ENCODE results near the gene RAD52. TPM values are rescaled to one million over a fixed set of nuclear protein-coding genes. Genes with fewer than 3 reads are reported as not detected.

Gene RAD52
- total and polyA plus RNA-seq, 4 donors: 3.7 to 14.2 (median 6.7) TPM

DNA sequence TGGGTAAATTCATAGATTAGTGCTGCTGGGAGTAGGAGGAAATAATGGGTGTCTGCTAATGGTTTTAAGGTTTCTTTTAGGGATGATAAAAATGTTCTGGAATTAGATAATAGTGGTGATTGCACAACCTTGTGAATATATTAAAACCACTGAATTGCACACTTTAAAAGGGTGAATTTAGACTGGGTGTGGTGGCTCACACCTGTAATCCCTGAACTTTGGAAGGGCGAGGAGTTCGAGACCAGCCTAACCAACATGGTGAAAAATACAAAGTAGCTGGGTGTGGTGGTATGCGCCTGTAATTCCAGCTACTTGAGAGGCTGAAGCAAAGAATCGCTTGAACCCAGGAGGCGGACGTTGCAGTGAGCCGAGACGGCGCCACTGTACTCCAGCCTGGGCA lies 1.3 kb downstream of the RAD52 start:
- 87% methylated on average over 9 of the region's 9 CpGs for WGBS
- H3K4me3 ChIP-seq (ENCODE audit: low read depth in 1 of 3, low read length in 3 of 3): peak overlapping the region in 2 of 3 donors; percentile 79 to 91
- H3K9ac ChIP-seq (ENCODE audit: low read depth in 1 of 2, low read length in 2 of 2): no peak overlapping the region
- H3K27me3 ChIP-seq (ENCODE audit: control insufficient read depth in 4 of 4, insufficient read depth in 4 of 4, low read length in 3 of 4): no peaks in the 10 kb centered on the region
- no peak for DNase-seq (ENCODE audit: low spot score)
- H3K36me3 ChIP-seq (ENCODE audit: control insufficient read depth in 4 of 4, insufficient read depth in 3 of 4, low read depth in 1 of 4, low read length in 3 of 4): peaks cover 0 to 2% (median 1%) of the 10 kb centered on the region in 4 donors
- TF ChIP-seq EGR1 (IDR thresholded peaks at IDR 0.05; ENCODE audit: low read depth in 2 of 2): no peak
- TF ChIP-seq FOXA1 (IDR thresholded peaks at IDR 0.05): no peak
- TF ChIP-seq, protein P1, sequence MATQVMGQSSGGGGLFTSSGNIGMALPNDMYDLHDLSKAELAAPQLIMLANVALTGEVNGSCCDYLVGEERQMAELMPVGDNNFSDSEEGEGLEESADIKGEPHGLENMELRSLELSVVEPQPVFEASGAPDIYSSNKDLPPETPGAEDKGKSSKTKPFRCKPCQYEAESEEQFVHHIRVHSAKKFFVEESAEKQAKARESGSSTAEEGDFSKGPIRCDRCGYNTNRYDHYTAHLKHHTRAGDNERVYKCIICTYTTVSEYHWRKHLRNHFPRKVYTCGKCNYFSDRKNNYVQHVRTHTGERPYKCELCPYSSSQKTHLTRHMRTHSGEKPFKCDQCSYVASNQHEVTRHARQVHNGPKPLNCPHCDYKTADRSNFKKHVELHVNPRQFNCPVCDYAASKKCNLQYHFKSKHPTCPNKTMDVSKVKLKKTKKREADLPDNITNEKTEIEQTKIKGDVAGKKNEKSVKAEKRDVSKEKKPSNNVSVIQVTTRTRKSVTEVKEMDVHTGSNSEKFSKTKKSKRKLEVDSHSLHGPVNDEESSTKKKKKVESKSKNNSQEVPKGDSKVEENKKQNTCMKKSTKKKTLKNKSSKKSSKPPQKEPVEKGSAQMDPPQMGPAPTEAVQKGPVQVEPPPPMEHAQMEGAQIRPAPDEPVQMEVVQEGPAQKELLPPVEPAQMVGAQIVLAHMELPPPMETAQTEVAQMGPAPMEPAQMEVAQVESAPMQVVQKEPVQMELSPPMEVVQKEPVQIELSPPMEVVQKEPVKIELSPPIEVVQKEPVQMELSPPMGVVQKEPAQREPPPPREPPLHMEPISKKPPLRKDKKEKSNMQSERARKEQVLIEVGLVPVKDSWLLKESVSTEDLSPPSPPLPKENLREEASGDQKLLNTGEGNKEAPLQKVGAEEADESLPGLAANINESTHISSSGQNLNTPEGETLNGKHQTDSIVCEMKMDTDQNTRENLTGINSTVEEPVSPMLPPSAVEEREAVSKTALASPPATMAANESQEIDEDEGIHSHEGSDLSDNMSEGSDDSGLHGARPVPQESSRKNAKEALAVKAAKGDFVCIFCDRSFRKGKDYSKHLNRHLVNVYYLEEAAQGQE (IDR thresholded peaks at IDR 0.05): no peak
- TF ChIP-seq, protein P2, sequence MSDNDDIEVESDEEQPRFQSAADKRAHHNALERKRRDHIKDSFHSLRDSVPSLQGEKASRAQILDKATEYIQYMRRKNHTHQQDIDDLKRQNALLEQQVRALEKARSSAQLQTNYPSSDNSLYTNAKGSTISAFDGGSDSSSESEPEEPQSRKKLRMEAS (IDR thresholded peaks at IDR 0.05): no peak
- no peak for TF ChIP-seq RXRA (IDR thresholded peaks at IDR 0.05)
- TF ChIP-seq TAF1 (conservative IDR thresholded peaks at IDR 0.05): no peak
- TF ChIP-seq, protein P3, sequence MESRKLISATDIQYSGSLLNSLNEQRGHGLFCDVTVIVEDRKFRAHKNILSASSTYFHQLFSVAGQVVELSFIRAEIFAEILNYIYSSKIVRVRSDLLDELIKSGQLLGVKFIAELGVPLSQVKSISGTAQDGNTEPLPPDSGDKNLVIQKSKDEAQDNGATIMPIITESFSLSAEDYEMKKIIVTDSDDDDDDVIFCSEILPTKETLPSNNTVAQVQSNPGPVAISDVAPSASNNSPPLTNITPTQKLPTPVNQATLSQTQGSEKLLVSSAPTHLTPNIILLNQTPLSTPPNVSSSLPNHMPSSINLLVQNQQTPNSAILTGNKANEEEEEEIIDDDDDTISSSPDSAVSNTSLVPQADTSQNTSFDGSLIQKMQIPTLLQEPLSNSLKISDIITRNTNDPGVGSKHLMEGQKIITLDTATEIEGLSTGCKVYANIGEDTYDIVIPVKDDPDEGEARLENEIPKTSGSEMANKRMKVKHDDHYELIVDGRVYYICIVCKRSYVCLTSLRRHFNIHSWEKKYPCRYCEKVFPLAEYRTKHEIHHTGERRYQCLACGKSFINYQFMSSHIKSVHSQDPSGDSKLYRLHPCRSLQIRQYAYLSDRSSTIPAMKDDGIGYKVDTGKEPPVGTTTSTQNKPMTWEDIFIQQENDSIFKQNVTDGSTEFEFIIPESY (IDR thresholded peaks at IDR 0.05): no peak
- no peak overlapping the region for H3K27ac ChIP-seq (ENCODE audit: low read depth in 1 of 2, low read length in 2 of 2)
- H3K9me3 ChIP-seq (ENCODE audit: control insufficient read depth in 4 of 4, low read length in 3 of 4): no peaks in the 10 kb centered on the region
- H3K4me1 ChIP-seq (ENCODE audit: control insufficient read depth in 4 of 4, insufficient read depth in 4 of 4, low read length in 3 of 4): peaks cover 3 to 17% (median 8%) of the 10 kb centered on the region in 4 donors

DNA sequence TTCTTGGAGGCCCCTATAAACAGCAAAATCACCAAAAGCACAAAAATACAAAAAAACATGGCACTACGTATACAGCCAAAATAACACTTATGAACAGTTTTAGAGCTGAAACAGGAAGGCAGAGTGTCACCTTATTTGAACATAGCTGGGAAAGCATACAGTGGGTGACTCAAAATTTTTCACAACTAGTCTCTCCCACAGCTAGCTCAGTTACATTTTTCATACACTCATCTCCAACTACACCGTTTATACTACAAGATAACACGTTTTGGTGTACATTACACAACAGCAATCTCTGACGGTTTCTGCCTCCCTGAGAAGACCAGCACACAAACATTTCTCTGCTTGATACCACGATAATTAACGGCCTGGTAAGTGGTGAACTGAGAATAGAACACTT lies 2.9 kb downstream of the RAD52 start:
- peaks cover 3 to 17% (median 8%) of the 10 kb centered on the region in 4 donors for H3K4me1 ChIP-seq (ENCODE audit: control insufficient read depth in 4 of 4, insufficient read depth in 4 of 4, low read length in 3 of 4)
- no peak for DNase-seq (ENCODE audit: low spot score)
- H3K4me3 ChIP-seq (ENCODE audit: low read depth in 1 of 3, low read length in 3 of 3): no peak overlapping the region
- H3K27me3 ChIP-seq (ENCODE audit: control insufficient read depth in 4 of 4, insufficient read depth in 4 of 4, low read length in 3 of 4): no peaks in the 10 kb centered on the region
- TF ChIP-seq JUND (IDR thresholded peaks at IDR 0.05) (no peak), FOXA2 (IDR thresholded peaks at IDR 0.05) (no peak), TAF1 (conservative IDR thresholded peaks at IDR 0.05) (no peak), YY1 (IDR thresholded peaks at IDR 0.05) (no peak), RAD21 (IDR thresholded peaks at IDR 0.05) (no peak), HNF4G (IDR thresholded peaks at IDR 0.05) (no peak), NR2F2 (IDR thresholded peaks at IDR 0.05) (no peak)
- TF ChIP-seq, protein P1 (IDR thresholded peaks at IDR 0.05): no peak
- TF ChIP-seq, protein P4, sequence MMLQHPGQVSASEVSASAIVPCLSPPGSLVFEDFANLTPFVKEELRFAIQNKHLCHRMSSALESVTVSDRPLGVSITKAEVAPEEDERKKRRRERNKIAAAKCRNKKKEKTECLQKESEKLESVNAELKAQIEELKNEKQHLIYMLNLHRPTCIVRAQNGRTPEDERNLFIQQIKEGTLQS (IDR thresholded peaks at IDR 0.05): no peak
- H3K27ac ChIP-seq (ENCODE audit: low read depth in 1 of 2, low read length in 2 of 2): no peak overlapping the region
- peaks cover 0 to 2% (median 1%) of the 10 kb centered on the region in 4 donors for H3K36me3 ChIP-seq (ENCODE audit: control insufficient read depth in 4 of 4, insufficient read depth in 3 of 4, low read depth in 1 of 4, low read length in 3 of 4)
- no peak overlapping the region for H3K9ac ChIP-seq (ENCODE audit: low read depth in 1 of 2, low read length in 2 of 2)
- no peaks in the 10 kb centered on the region for H3K9me3 ChIP-seq (ENCODE audit: control insufficient read depth in 4 of 4, low read length in 3 of 4)
- 76% methylated on average over 6 of the region's 6 CpGs for WGBS

All from liver (tissue), 9 donors.